Measurements from ENCODE around the gene CNGB1.

The CNGB1 gene

DNA sequence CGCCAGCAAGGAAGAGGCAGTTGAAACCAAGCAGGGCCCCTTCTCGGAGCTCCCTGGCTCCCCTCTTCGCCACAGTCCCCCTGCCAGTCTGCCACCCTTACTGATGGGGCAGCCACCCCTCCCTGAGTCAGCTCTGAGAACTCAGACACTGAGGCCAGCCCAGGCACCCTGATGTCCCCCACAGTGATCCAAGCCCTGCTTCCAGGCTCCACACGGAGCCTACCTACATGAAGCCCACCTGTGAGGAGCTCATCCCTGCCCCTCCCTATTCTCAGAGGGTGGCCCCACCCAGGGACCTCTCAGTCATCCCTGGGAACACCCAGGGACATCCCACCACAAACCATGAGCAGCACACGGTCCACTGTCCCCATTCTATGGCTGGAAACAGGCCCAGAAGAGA lies 8.9 kb downstream of the CNGB1 start:
- Histone ChIP-seq H3K27ac (ENCODE audit: low read depth, low read length, poor library complexity, severe bottlenecking) (no peak overlapping the region), H3K9ac (ENCODE audit: low read length) (no peak overlapping the region), H3K4me1 (ENCODE audit: insufficient read depth, low read length, severe bottlenecking) (no peaks in the 10 kb centered on the region), H3F3A (ENCODE audit: insufficient read depth, low read length) (no peaks in the 10 kb centered on the region), H4K20me1 (ENCODE audit: insufficient read depth, low read length) (no peaks in the 10 kb centered on the region), H3K4me2 (ENCODE audit: low read length) (no peak overlapping the region), H3K79me2 (ENCODE audit: insufficient read depth, low read length) (no peaks in the 10 kb centered on the region), H3K4me3 (ENCODE audit: low read depth, low read length, poor library complexity, severe bottlenecking) (no peak overlapping the region), H3K36me3 (ENCODE audit: insufficient read depth, low read length) (no peaks in the 10 kb centered on the region), H3K27me3 (ENCODE audit: insufficient read depth, low read length) (no peaks in the 10 kb centered on the region), H3K9me3 (ENCODE audit: low read length) (no peaks in the 10 kb centered on the region), H3K9me2 (ENCODE audit: low read depth, low read length) (no peaks in the 10 kb centered on the region), H2AFZ (ENCODE audit: low read length) (no peak overlapping the region)
- no peak for TF ChIP-seq EZH2 (IDR thresholded peaks at IDR 0.05; ENCODE audit: borderline replicate concordance, low read length)
- no peak for TF ChIP-seq CTCF (IDR thresholded peaks at IDR 0.05; ENCODE audit: low read length)

GRCh38 chr16:57961538-57961937 lies 9.4 kb downstream of the CNGB1 start:
- Histone ChIP-seq H3K4me3 (ENCODE audit: low read depth, low read length, poor library complexity, severe bottlenecking) (no peak overlapping the region), H3K4me1 (ENCODE audit: insufficient read depth, low read length, severe bottlenecking) (no peaks in the 10 kb centered on the region), H3K9ac (ENCODE audit: low read length) (no peak overlapping the region), H3K79me2 (ENCODE audit: insufficient read depth, low read length) (no peaks in the 10 kb centered on the region), H3K27ac (ENCODE audit: low read depth, low read length, poor library complexity, severe bottlenecking) (no peak overlapping the region), H3K9me3 (ENCODE audit: low read length) (no peaks in the 10 kb centered on the region), H4K20me1 (ENCODE audit: insufficient read depth, low read length) (no peaks in the 10 kb centered on the region), H3K9me2 (ENCODE audit: low read depth, low read length) (no peaks in the 10 kb centered on the region), H3K4me2 (ENCODE audit: low read length) (no peak overlapping the region), H3K27me3 (ENCODE audit: insufficient read depth, low read length) (no peaks in the 10 kb centered on the region), H2AFZ (ENCODE audit: low read length) (no peak overlapping the region), H3F3A (ENCODE audit: insufficient read depth, low read length) (no peaks in the 10 kb centered on the region), H3K36me3 (ENCODE audit: insufficient read depth, low read length) (no peaks in the 10 kb centered on the region)
- TF ChIP-seq CTCF (IDR thresholded peaks at IDR 0.05; ENCODE audit: low read length), result no peak
- no peak for TF ChIP-seq EZH2 (IDR thresholded peaks at IDR 0.05; ENCODE audit: borderline replicate concordance, low read length)

DNA sequence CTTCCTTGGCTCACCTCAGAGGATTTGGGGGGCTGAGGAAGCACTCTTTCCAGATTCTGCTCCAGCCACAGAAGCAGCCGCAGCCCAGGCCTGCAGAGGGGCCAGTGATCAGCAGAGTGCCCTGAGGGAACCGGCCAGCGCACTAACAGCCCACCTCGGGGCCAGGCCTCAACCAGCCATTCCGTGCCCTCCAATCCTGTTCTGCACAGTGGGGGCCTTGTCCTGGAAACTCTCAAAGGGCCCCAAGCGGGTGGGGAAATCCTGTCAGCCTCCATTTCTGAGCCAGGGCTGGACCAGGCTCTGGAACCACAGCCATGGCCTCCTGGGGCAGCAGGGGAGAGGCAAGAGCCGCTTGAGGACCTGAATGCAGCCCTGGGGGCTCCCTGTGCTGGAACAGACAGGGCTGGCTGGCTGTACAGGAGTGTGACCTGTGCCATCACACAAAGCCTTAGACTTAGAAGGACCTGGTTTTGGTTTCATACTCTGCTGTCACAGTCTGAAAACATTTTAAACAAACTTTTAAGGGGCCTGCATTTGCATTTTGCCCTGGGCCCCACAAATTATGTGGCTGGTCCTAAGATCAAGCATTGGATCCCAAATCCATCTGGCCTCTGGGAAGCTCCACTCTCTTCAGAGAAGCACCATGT lies 10.0 kb downstream of the CNGB1 start:
- Histone ChIP-seq H3F3A (ENCODE audit: insufficient read depth, low read length) (no peaks in the 10 kb centered on the region), H2AFZ (ENCODE audit: low read length) (no peak overlapping the region), H3K9ac (ENCODE audit: low read length) (no peak overlapping the region), H3K9me2 (ENCODE audit: low read depth, low read length) (no peaks in the 10 kb centered on the region), H4K20me1 (ENCODE audit: insufficient read depth, low read length) (no peaks in the 10 kb centered on the region), H3K4me3 (ENCODE audit: low read depth, low read length, poor library complexity, severe bottlenecking) (no peak overlapping the region), H3K4me1 (ENCODE audit: insufficient read depth, low read length, severe bottlenecking) (no peaks in the 10 kb centered on the region), H3K27me3 (ENCODE audit: insufficient read depth, low read length) (no peaks in the 10 kb centered on the region), H3K4me2 (ENCODE audit: low read length) (no peak overlapping the region), H3K36me3 (ENCODE audit: insufficient read depth, low read length) (no peaks in the 10 kb centered on the region), H3K79me2 (ENCODE audit: insufficient read depth, low read length) (no peaks in the 10 kb centered on the region), H3K9me3 (ENCODE audit: low read length) (no peaks in the 10 kb centered on the region), H3K27ac (ENCODE audit: low read depth, low read length, poor library complexity, severe bottlenecking) (no peak overlapping the region)
- no peak for TF ChIP-seq CTCF (IDR thresholded peaks at IDR 0.05; ENCODE audit: low read length)
- no peak for TF ChIP-seq EZH2 (IDR thresholded peaks at IDR 0.05; ENCODE audit: borderline replicate concordance, low read length)

Measured in OCI-LY1 (cell line).